HCT116 (cell line): ENCODE data around the gene CPTP.
A peak's percentile ranks its signal among the peaks of the same experiment; 100 is the strongest.

Experiments used
- ATF3 ChIP-seq: IDR thresholded peaks from 2 replicates; pipeline ENCODE4 v1.6.1; 2012
- ELF1 ChIP-seq: IDR thresholded peaks from 2 replicates; pipeline ENCODE4 v1.6.1; 2012; ENCODE audit warnings: low read depth, borderline replicate concordance
- EZH2phosphoT487 ChIP-seq: fragments of 200-600 bp; IDR thresholded peaks from 2 replicates; pipeline ENCODE4 v1.6.1; 2018; ENCODE audit warnings: antibody characterized with exemption, borderline replicate concordance
- FOSL1 ChIP-seq: IDR thresholded peaks from 2 replicates; pipeline ENCODE4 v1.6.1; 2012; ENCODE audit warnings: low read depth
- POLR2AphosphoS5 ChIP-seq: IDR thresholded peaks from 2 replicates; pipeline ENCODE4 v1.6.1; 2011; ENCODE audit warnings: mild to moderate bottlenecking, low read depth, low read length, moderate library complexity
- SP1 ChIP-seq: IDR thresholded peaks from 2 replicates; pipeline ENCODE4 v1.6.1; 2012; ENCODE audit warnings: low read depth
- ZNF274 ChIP-seq: fragments of 200-500 bp; sonication (Bioruptor generic); IDR thresholded peaks from 2 replicates; pipeline ENCODE4 v1.6.1; 2014; ENCODE audit warnings: mild to moderate bottlenecking, low read depth, low read length, inconsistent platforms
- TF ChIP-seq, protein P1 (sequence below), 3 experiments: fragments of 200-600 bp in 1 of 3; sonication (generic) in 1 of 3; IDR thresholded peaks in 2 of 3; conservative IDR thresholded peaks in 1 of 3; 2 replicates each; pipeline ENCODE4 v1.5.1; 2012 to 2017; ENCODE audit warnings: low read depth in 2 of 3, low read length in 2 of 3, antibody characterized with exemption in 1 of 3, borderline replicate concordance in 1 of 3, control low read depth in 1 of 3, mild to moderate bottlenecking in 1 of 3, mixed read lengths in 1 of 3, mixed run types in 1 of 3, moderate library complexity in 1 of 3; ENCODE audit not compliant: insufficient read depth in 1 of 3
- TF ChIP-seq, protein P2 (sequence below): IDR thresholded peaks from 2 replicates; pipeline ENCODE4 v1.6.1; 2012
- TF ChIP-seq, protein P3 (sequence below): IDR thresholded peaks from 2 replicates; pipeline ENCODE4 v1.6.1; 2011; ENCODE audit warnings: mild to moderate bottlenecking, low read length, moderate library complexity; ENCODE audit not compliant: insufficient replicate concordance; ENCODE audit errors: extremely low read depth

DNA sequence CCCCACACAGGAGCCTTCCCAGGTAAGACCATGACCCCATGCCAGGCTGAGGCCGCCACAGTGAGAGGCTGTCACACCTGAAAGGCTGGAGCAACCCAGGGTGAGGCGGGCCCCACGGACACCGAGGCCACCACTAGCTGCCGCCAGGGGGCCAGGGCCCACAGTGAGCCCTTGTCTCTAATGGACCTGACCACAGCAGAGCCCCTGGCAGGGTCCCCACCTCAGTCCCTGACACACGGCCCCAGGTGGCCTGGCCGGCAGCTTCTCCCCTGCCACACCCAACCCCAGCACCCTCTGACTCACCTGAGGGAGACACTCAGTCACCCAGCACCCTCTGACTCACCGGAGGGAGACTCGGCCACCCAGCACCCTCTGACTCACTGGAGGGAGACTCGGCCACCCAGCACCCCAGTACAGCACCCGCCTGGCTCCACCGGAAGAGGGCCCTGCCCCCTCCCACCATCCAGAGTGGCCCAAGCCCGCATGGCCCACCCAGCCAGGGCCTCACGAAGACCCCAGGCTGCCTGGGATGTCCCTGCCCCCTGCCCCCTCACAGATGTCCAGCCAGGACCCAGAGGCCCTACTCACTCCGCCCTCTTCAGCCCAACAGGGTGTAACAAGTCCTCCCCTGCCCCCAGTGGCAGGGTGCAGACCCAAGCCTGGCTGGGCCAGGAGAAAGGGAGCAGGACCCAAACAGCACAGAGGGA lies 20.2 kb downstream of the CPTP start:
- TF ChIP-seq, protein P1, sequence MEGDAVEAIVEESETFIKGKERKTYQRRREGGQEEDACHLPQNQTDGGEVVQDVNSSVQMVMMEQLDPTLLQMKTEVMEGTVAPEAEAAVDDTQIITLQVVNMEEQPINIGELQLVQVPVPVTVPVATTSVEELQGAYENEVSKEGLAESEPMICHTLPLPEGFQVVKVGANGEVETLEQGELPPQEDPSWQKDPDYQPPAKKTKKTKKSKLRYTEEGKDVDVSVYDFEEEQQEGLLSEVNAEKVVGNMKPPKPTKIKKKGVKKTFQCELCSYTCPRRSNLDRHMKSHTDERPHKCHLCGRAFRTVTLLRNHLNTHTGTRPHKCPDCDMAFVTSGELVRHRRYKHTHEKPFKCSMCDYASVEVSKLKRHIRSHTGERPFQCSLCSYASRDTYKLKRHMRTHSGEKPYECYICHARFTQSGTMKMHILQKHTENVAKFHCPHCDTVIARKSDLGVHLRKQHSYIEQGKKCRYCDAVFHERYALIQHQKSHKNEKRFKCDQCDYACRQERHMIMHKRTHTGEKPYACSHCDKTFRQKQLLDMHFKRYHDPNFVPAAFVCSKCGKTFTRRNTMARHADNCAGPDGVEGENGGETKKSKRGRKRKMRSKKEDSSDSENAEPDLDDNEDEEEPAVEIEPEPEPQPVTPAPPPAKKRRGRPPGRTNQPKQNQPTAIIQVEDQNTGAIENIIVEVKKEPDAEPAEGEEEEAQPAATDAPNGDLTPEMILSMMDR (IDR thresholded peaks at IDR 0.05 in 2 of 3, conservative IDR thresholded peaks at IDR 0.05 in 1 of 3; ENCODE audit: borderline replicate concordance in 1 of 3, insufficient read depth in 1 of 3, low read depth in 2 of 3, low read length in 2 of 3) = peak in 2 of 3 experiments; percentile 48 to 60; a peak in 4 of 6 replicates
- TF ChIP-seq SP1 = no peak
- TF ChIP-seq, protein P2, sequence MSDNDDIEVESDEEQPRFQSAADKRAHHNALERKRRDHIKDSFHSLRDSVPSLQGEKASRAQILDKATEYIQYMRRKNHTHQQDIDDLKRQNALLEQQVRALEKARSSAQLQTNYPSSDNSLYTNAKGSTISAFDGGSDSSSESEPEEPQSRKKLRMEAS = no peak
- TF ChIP-seq ELF1 = no peak
- peak; percentile 80 for TF ChIP-seq POLR2AphosphoS5
- no peak for TF ChIP-seq EZH2phosphoT487
- TF ChIP-seq ATF3 = no peak
- TF ChIP-seq, protein P3, sequence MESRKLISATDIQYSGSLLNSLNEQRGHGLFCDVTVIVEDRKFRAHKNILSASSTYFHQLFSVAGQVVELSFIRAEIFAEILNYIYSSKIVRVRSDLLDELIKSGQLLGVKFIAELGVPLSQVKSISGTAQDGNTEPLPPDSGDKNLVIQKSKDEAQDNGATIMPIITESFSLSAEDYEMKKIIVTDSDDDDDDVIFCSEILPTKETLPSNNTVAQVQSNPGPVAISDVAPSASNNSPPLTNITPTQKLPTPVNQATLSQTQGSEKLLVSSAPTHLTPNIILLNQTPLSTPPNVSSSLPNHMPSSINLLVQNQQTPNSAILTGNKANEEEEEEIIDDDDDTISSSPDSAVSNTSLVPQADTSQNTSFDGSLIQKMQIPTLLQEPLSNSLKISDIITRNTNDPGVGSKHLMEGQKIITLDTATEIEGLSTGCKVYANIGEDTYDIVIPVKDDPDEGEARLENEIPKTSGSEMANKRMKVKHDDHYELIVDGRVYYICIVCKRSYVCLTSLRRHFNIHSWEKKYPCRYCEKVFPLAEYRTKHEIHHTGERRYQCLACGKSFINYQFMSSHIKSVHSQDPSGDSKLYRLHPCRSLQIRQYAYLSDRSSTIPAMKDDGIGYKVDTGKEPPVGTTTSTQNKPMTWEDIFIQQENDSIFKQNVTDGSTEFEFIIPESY = peak; percentile 56
- no peak for TF ChIP-seq ZNF274
- no peak for TF ChIP-seq FOSL1
